A673 (cell line): ENCODE data around the gene PTGDS. TPM values are rescaled to one million over a fixed set of nuclear protein-coding genes. Genes with fewer than 3 reads are reported as not detected.

Source experiments
- BruUV-seq: library from RNA; stranded (reverse); fragments of 400-500 nt; replicated peaks from 2 replicates; lab custom pipeline; 2021; lab: Mats Ljungman, UMichigan
- CTCF ChIA-PET: fragments of 300-600 bp; sonication (Branson Sonifier 250); formaldehyde crosslinking; loops from one replicate; lab custom pipeline; 2022; ENCODE audit warnings: antibody characterized with exemption; lab: Charles Lee
- POLR2A ChIA-PET: fragments of 300-600 bp; sonication (Branson Sonifier 250); formaldehyde crosslinking; loops from one replicate; lab custom pipeline; 2022; ENCODE audit warnings: antibody characterized with exemption; ENCODE audit not compliant: low non-redundant PET; lab: Charles Lee
- DNase-seq: peaks from one replicate; pipeline ENCODE4 v3.0.0-alpha.2; 2015; ENCODE audit warnings: low spot score
- H3K27ac ChIP-seq: fragments of 200-600 bp; sonication (generic); 2 replicates; pipeline ENCODE4 v1.5.1; 2016; ENCODE audit warnings: mixed run types, low read depth, mild to moderate bottlenecking, mixed read lengths, antibody characterized with exemption, low read length; ENCODE audit not compliant: poor library complexity, severe bottlenecking
- H3K27me3 ChIP-seq: fragments of 200-600 bp; sonication (generic); replicated peaks from 2 replicates; pipeline ENCODE4 v1.6.1; 2017; ENCODE audit warnings: mixed run types, low read depth, mild to moderate bottlenecking, mixed read lengths, antibody characterized with exemption, low read length; ENCODE audit not compliant: insufficient read depth, poor library complexity
- H3K36me3 ChIP-seq: fragments of 200-600 bp; sonication (generic); 2 replicates; pipeline ENCODE4 v1.6.1; 2016; ENCODE audit warnings: mixed run types, mild to moderate bottlenecking, mixed read lengths, antibody characterized with exemption, low read length; ENCODE audit not compliant: insufficient read depth, poor library complexity, severe bottlenecking
- H3K4me1 ChIP-seq: fragments of 200-600 bp; sonication (generic); 2 replicates; pipeline ENCODE4 v1.6.1; 2017; ENCODE audit warnings: mixed run types, mild to moderate bottlenecking, mixed read lengths, antibody characterized with exemption, low read length; ENCODE audit not compliant: insufficient read depth, poor library complexity, severe bottlenecking
- H3K4me3 ChIP-seq: fragments of 200-600 bp; sonication (generic); 2 replicates; pipeline ENCODE4 v1.5.1; 2016; ENCODE audit warnings: low read depth, mixed run types, mild to moderate bottlenecking, mixed read lengths, low read length; ENCODE audit not compliant: poor library complexity, severe bottlenecking
- H3K9me3 ChIP-seq: fragments of 200-600 bp; sonication (generic); 2 replicates; pipeline ENCODE4 v1.6.1; 2016; ENCODE audit warnings: mixed run types, low read depth, mild to moderate bottlenecking, mixed read lengths, antibody characterized with exemption, low read length; ENCODE audit not compliant: poor library complexity, severe bottlenecking
- CTCF ChIP-seq: fragments of 300-800, 200-600 bp; sonication (generic); conservative IDR thresholded peaks from 2 replicates; pipeline ENCODE4 v1.5.1; 2017; ENCODE audit warnings: low read depth, mild to moderate bottlenecking, antibody characterized with exemption, low read length, moderate library complexity, mixed read lengths
- EZH2 ChIP-seq: fragments of 200-600 bp; sonication (generic); IDR thresholded peaks from 2 replicates; pipeline ENCODE4 v1.6.1; 2017; ENCODE audit warnings: borderline replicate concordance, low read depth, mild to moderate bottlenecking, mixed read lengths, antibody characterized with exemption, low read length; ENCODE audit not compliant: poor library complexity, severe bottlenecking
- intact Hi-C: fragments of 100-400 bp; cut with micrococcal nuclease; formaldehyde crosslinking; loops from one replicate; pipeline ENCODE4 v1.10.0; 2022; ENCODE audit not compliant: unreplicated experiment
- total RNA-seq: library from RNA; stranded (reverse); gene quantifications from 2 replicates; pipeline ENCODE4 v1.2.3, GENCODE V29; 2021

The PTGDS gene
- total RNA-seq, 1 experiment from 2014 or later = not detected

- intact Hi-C loops = no loop called here
- no peaks in the 10 kb centered on the region for H3K9me3 ChIP-seq
- H3K4me1 ChIP-seq = no peaks in the 10 kb centered on the region
- no TSS peak for BruUV-seq
- no peaks in the 10 kb centered on the region for H3K27me3 ChIP-seq
- H3K4me3 ChIP-seq = peak overlapping the region; percentile 63
- peak overlapping the region; percentile 84 for H3K27ac ChIP-seq
- POLR2A ChIA-PET = no interaction called here
- TF ChIP-seq EZH2 (no peak), CTCF (no peak)
- CTCF ChIA-PET = no interaction called here
- no peaks in the 10 kb centered on the region for H3K36me3 ChIP-seq
- no peak for DNase-seq
These were observed 28.0 kb upstream of the PTGDS start for GRCh38 chr9:136949239-136949816.

- H3K4me3 ChIP-seq = peak overlapping the region; percentile 63
- DNase-seq = peak; percentile 94
- BruUV-seq = no TSS peak
- CTCF ChIA-PET = no interaction called here
- intact Hi-C loops = no loop called here
- H3K27ac ChIP-seq = peak overlapping the region; percentile 84
- H3K36me3 ChIP-seq = no peaks in the 10 kb centered on the region
- TF ChIP-seq EZH2 = no peak
- TF ChIP-seq CTCF = no peak
- no peaks in the 10 kb centered on the region for H3K27me3 ChIP-seq
- POLR2A ChIA-PET = no interaction called here
- H3K9me3 ChIP-seq = no peaks in the 10 kb centered on the region
- H3K4me1 ChIP-seq = no peaks in the 10 kb centered on the region
These were observed 27.3 kb upstream of the PTGDS start for GRCh38 chr9:136949817-136950655.

GRCh38 chr9:136950656-136951276 is 26.5 kb upstream of the PTGDS start:
- no peaks in the 10 kb centered on the region for H3K4me1 ChIP-seq
- intact Hi-C loops = no loop called here
- TF ChIP-seq CTCF (no peak), EZH2 (no peak)
- CTCF ChIA-PET = interaction anchor here (0.6 kb wide), 1 partner anchor 28 kb away, joined by 7 read pairs; no protein-coding TSS in a partner anchor
- peak overlapping the region; percentile 63 for H3K4me3 ChIP-seq
- no peaks in the 10 kb centered on the region for H3K27me3 ChIP-seq
- H3K9me3 ChIP-seq = no peaks in the 10 kb centered on the region
- H3K36me3 ChIP-seq = no peaks in the 10 kb centered on the region
- peak overlapping the region; percentile 84 for H3K27ac ChIP-seq
- BruUV-seq = no TSS peak
- no peak for DNase-seq
- POLR2A ChIA-PET = no interaction called here
